ENCODE results near the gene SIVA1.

The SIVA1 gene

GRCh38 chr14:104752735-104753527 is at the start of gene SIVA1 (continued):
- TF ChIP-seq ZBTB26 (tag by site-specific recombination; optimal IDR thresholded peaks at IDR 0.05): peak; percentile 99
- peak; percentile 88; the same call in 1 of the 2 replicates for TF ChIP-seq ZBTB10 (tag by site-specific recombination; IDR thresholded peaks at IDR 0.05)
- no peak for TF ChIP-seq ZNF837 (tag by site-specific recombination; IDR thresholded peaks at IDR 0.05)
- peak; percentile 58; the same call in 1 of the 2 replicates for TF ChIP-seq GLIS2 (tag by site-specific recombination; IDR thresholded peaks at IDR 0.05)
- TF ChIP-seq ZNF561 (tag by site-specific recombination; IDR thresholded peaks at IDR 0.05; ENCODE audit: borderline replicate concordance): peak; percentile 94; the same call in 1 of the 2 replicates
- TF ChIP-seq ZNF518A (tag by site-specific recombination; conservative IDR thresholded peaks at IDR 0.05; ENCODE audit: low read depth): no peak
- TF ChIP-seq ZNF670 (tag by site-specific recombination; IDR thresholded peaks at IDR 0.05; ENCODE audit: low read depth): no peak
- TF ChIP-seq HIC1 (tag by site-specific recombination; IDR thresholded peaks at IDR 0.05): peak; percentile 94
- peak; percentile 26; the same call in 1 of the 2 replicates for TF ChIP-seq IKZF3 (tag by site-specific recombination; IDR thresholded peaks at IDR 0.05)
- peak; percentile 98 for TF ChIP-seq ZBTB21 (tag by site-specific recombination; IDR thresholded peaks at IDR 0.05)
- peak; percentile 85 for TF ChIP-seq ZNF501 (tag by site-specific recombination; IDR thresholded peaks at IDR 0.05)
- peak; percentile 35; the same call in 1 of the 2 replicates for TF ChIP-seq ZFP69B (tag by site-specific recombination; IDR thresholded peaks at IDR 0.05)
- no peak for TF ChIP-seq ZNF529 (tag by site-specific recombination; IDR thresholded peaks at IDR 0.05; ENCODE audit: insufficient replicate concordance)
- no peak for TF ChIP-seq CTCF (tag by site-specific recombination; IDR thresholded peaks at IDR 0.05)
- TF ChIP-seq AEBP2 (tag by site-specific recombination; IDR thresholded peaks at IDR 0.05; ENCODE audit: borderline replicate concordance): no peak
- TF ChIP-seq ZNF791 (tag by site-specific recombination; IDR thresholded peaks at IDR 0.05): no peak
- TF ChIP-seq ZNF354C (tag by site-specific recombination; IDR thresholded peaks at IDR 0.05; ENCODE audit: borderline replicate concordance, low read depth): no peak
- TF ChIP-seq ZSCAN18 (tag by site-specific recombination; IDR thresholded peaks at IDR 0.05): no peak
- no peak for TF ChIP-seq ZNF211 (tag by site-specific recombination; IDR thresholded peaks at IDR 0.05; ENCODE audit: low read depth)
- TF ChIP-seq ZNF48 (tag by site-specific recombination; IDR thresholded peaks at IDR 0.05): no peak
- 0 out of 2 replicates have a peak, but pooled peaks have one; percentile 20 for TF ChIP-seq ZBTB1 (tag by site-specific recombination; IDR thresholded peaks at IDR 0.05)
- TF ChIP-seq ZNF560 (tag by site-specific recombination; IDR thresholded peaks at IDR 0.05; ENCODE audit: borderline replicate concordance): no peak
